MCF 10A (cell line): Measurements from ENCODE around the gene STIM2. TPM values are rescaled to one million over a fixed set of nuclear protein-coding genes. Genes with fewer than 3 reads are reported as not detected.
"Not testable (repeated sequence)": the region's sequence is repeated elsewhere in the genome, so short reads cannot be mapped to it uniquely, and the experiment has no call there.

Source experiments
- BruUV-seq: library from RNA; stranded (reverse); fragments of 400-500 nt; replicated peaks from 2 replicates; lab custom pipeline; 2021; lab: Mats Ljungman, UMichigan
- CTCF ChIA-PET: fragments of 300-600 bp; sonication (Branson Sonifier 250); formaldehyde crosslinking; extraction: SDS; loops from one replicate; lab custom pipeline; 2021; ENCODE audit warnings: antibody characterized with exemption, inconsistent platforms; lab: Yijun Ruan, JAX
- POLR2A ChIA-PET: fragments of 300-600, 350-650 bp; sonication (Branson Sonifier 250); formaldehyde crosslinking; extraction: SDS; loops from one replicate; lab custom pipeline; 2020; ENCODE audit warnings: antibody characterized with exemption, inconsistent platforms; lab: Yijun Ruan, JAX
- DNase-seq: peaks from one replicate; pipeline ENCODE4 v3.0.0-alpha.2; 2018; ENCODE audit not compliant: unreplicated experiment
- H3K27ac Mint-ChIP-seq: one replicate; pipeline ENCODE4 v1.8.0; 2022; ENCODE audit warnings: mild to moderate bottlenecking, low read depth, mixed read lengths; ENCODE audit not compliant: unreplicated experiment
- H3K27me3 Mint-ChIP-seq: one replicate; pipeline ENCODE4 v1.8.0; 2022; ENCODE audit warnings: mixed read lengths; ENCODE audit not compliant: insufficient read depth, unreplicated experiment
- H3K36me3 Mint-ChIP-seq: one replicate; pipeline ENCODE4 v1.8.0; 2022; ENCODE audit warnings: mild to moderate bottlenecking, moderate library complexity, mixed read lengths; ENCODE audit not compliant: insufficient read depth, unreplicated experiment
- H3K4me1 Mint-ChIP-seq: one replicate; pipeline ENCODE4 v1.8.0; 2022; ENCODE audit warnings: mixed read lengths; ENCODE audit not compliant: insufficient read depth, unreplicated experiment
- H3K4me3 Mint-ChIP-seq: one replicate; pipeline ENCODE4 v1.8.0; 2022; ENCODE audit warnings: mild to moderate bottlenecking, moderate library complexity, mixed read lengths; ENCODE audit not compliant: unreplicated experiment
- H3K9me3 Mint-ChIP-seq: one replicate; pipeline ENCODE4 v1.8.0; 2022; ENCODE audit warnings: mixed read lengths; ENCODE audit not compliant: unreplicated experiment
- intact Hi-C: fragments of 100-400 bp; cut with micrococcal nuclease; formaldehyde crosslinking; loops from 2 replicates; pipeline ENCODE4 v1.14.1; 2022
- total RNA-seq: library from RNA; stranded (reverse); gene quantifications from 2 replicates; pipeline ENCODE4 v1.2.3, GENCODE V29; 2022
- TF ChIP-seq, protein P1 (sequence below): fragments of 200-600 bp; IDR thresholded peaks from one replicate; pipeline ENCODE4 v1.8.0; 2022; ENCODE audit warnings: antibody characterized with exemption, mild to moderate bottlenecking; ENCODE audit not compliant: unreplicated experiment

The STIM2 gene
- total RNA-seq, 1 experiment from 2014 or later = 18.5 TPM

DNA sequence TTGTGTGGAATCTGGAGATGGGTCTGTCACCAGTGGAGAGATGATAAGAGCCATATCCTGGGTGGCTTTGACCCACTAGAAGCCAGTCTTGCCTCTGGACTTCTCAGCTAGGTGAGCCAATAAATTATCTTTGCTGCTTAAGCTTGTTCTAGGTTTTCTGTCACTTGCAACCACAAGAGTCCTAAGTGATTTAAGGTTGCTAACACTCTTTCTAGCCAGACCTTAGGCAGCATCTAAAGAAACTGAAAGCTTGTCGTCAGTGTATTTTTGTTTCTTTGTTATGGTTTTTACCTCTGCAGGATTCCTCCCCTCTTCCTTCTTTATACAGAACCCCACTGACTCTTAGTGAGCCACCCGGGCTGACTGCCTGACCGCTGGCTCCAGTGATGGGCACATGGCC, 37.1 kb upstream of the STIM2 start:
- H3K4me3 Mint-ChIP-seq = no peak overlapping the region
- H3K27me3 Mint-ChIP-seq = no peaks in the 10 kb centered on the region
- BruUV-seq = no TSS peak
- POLR2A ChIA-PET = no interaction called here
- no peaks in the 10 kb centered on the region for H3K4me1 Mint-ChIP-seq
- no peak for DNase-seq
- no peak overlapping the region for H3K27ac Mint-ChIP-seq
- CTCF ChIA-PET = interaction anchor here (1.0 kb wide), 1 partner anchor 94 kb away, joined by 3 read pairs; no protein-coding TSS in a partner anchor
- intact Hi-C loops = no loop called here
- H3K36me3 Mint-ChIP-seq = no peaks in the 10 kb centered on the region
- H3K9me3 Mint-ChIP-seq = peaks cover 7% of the 10 kb centered on the region
- TF ChIP-seq, protein P1, sequence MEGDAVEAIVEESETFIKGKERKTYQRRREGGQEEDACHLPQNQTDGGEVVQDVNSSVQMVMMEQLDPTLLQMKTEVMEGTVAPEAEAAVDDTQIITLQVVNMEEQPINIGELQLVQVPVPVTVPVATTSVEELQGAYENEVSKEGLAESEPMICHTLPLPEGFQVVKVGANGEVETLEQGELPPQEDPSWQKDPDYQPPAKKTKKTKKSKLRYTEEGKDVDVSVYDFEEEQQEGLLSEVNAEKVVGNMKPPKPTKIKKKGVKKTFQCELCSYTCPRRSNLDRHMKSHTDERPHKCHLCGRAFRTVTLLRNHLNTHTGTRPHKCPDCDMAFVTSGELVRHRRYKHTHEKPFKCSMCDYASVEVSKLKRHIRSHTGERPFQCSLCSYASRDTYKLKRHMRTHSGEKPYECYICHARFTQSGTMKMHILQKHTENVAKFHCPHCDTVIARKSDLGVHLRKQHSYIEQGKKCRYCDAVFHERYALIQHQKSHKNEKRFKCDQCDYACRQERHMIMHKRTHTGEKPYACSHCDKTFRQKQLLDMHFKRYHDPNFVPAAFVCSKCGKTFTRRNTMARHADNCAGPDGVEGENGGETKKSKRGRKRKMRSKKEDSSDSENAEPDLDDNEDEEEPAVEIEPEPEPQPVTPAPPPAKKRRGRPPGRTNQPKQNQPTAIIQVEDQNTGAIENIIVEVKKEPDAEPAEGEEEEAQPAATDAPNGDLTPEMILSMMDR = no peak

DNA sequence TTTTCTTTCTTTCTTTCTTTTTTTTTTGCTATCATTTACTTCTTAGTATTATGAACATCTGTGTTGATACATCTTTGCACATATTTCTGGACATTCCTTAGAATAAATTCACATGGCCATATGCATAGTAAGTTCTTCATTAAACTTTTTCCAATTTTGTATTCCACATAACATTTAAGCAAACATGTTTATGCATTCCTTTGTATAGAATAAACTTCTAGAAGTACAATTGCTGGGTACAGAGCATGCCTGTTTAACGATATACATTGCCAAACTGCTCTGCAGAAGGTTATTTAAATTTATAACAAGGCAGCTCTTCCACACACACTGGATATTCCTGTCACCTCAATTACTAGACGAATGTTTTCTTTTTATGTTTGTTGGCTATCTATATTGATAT, 36.0 kb upstream of the STIM2 start:
- Mint-ChIP-seq H3K36me3 (no peaks in the 10 kb centered on the region), H3K4me1 (no peaks in the 10 kb centered on the region), H3K4me3 (no peak overlapping the region), H3K9me3 (peaks cover 7% of the 10 kb centered on the region), H3K27me3 (no peaks in the 10 kb centered on the region), H3K27ac (no peak overlapping the region)
- ChIA-PET CTCF (interaction anchor here (0.6 kb wide), 1 partner anchor 244 kb away, joined by 3 read pairs; no protein-coding TSS in a partner anchor), POLR2A (no interaction called here)
- TF ChIP-seq, protein P1 = no peak
- intact Hi-C loops = no loop called here
- no peak for DNase-seq
- BruUV-seq = no TSS peak

DNA sequence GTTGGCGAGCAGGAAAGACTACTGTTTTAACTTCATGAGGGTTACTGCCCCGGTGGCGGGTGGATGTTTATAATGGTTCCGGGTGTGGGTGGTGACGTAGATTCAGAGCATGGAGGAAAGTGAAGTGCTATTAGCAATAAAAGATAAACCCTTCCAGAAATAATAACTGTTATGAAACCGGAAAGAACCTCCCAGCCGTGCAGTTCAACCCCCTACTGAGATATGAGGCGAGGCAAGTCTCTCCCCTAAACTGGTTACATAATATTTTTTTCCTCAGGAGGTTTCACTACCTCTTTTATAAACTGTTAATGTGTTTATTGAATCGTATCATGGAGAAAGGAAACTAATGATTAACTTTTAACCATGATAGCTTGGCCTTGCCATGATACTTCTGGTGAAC, 33.9 kb upstream of the STIM2 start:
- TF ChIP-seq, protein P1 = no peak
- Mint-ChIP-seq H3K27ac (no peak overlapping the region), H3K4me1 (no peaks in the 10 kb centered on the region), H3K9me3 (peaks cover 7% of the 10 kb centered on the region), H3K36me3 (no peaks in the 10 kb centered on the region), H3K4me3 (no peak overlapping the region), H3K27me3 (no peaks in the 10 kb centered on the region)
- ChIA-PET CTCF (interaction anchor here (1.3 to 1.6 kb wide), 2 partner anchors 14 to 33 kb away, joined by 3 read pairs; no protein-coding TSS in a partner anchor), POLR2A (no interaction called here)
- intact Hi-C loops = no loop called here
- BruUV-seq = no TSS peak
- DNase-seq = no peak

DNA sequence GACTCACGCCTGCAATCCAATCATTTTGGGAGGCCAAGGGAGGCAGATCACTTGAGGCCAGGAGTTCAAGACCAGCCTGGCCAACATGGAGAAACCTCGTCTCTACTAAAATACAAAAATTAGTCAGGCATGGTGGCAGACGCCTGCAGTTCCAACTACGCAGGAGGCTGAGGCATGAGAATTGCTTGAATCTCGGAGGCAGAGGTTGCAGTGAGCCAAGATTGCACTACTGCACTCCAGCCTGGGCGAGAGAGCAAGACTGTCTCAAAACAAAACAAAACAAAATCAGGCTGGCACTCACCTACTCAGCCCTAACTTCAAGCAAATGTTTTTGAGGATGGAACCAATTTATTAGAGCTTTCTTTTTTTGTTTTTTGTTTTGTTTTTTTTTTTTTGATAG, 33.3 kb upstream of the STIM2 start:
- BruUV-seq, DNase-seq, H3K27ac Mint-ChIP-seq, intact Hi-C loops, POLR2A ChIA-PET, H3K4me3 Mint-ChIP-seq, H3K9me3 Mint-ChIP-seq, H3K27me3 Mint-ChIP-seq, H3K36me3 Mint-ChIP-seq, H3K4me1 Mint-ChIP-seq: not testable (repeated sequence)
- CTCF ChIA-PET = interaction anchor here (0.6 to 1.6 kb wide), 3 partner anchors 14 to 47 kb away, joined by 3 to 5 read pairs (median 3); no protein-coding TSS in a partner anchor
